Measurements from ENCODE around the gene RXRG.

DNA sequence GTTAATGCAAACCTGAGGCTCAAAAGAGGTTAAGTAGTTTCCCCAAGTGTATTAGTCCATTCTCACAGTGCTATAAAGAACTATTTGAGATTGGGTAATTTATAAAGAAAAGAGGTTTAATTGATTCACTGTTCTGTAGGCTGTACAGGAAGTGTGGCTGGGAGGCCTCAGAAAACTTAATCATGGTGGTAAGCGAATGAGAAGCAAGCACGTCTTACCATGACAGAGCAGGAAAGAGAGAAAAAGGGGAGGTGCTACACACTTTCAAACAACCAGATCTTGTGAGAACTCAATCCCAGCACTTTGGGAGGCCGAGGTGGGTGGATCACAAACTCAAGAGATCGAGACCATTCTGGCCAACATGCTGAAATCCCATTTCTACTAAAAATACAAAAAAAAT is 38.5 kb upstream of the RXRG start:
- TF ChIP-seq, protein P1, sequence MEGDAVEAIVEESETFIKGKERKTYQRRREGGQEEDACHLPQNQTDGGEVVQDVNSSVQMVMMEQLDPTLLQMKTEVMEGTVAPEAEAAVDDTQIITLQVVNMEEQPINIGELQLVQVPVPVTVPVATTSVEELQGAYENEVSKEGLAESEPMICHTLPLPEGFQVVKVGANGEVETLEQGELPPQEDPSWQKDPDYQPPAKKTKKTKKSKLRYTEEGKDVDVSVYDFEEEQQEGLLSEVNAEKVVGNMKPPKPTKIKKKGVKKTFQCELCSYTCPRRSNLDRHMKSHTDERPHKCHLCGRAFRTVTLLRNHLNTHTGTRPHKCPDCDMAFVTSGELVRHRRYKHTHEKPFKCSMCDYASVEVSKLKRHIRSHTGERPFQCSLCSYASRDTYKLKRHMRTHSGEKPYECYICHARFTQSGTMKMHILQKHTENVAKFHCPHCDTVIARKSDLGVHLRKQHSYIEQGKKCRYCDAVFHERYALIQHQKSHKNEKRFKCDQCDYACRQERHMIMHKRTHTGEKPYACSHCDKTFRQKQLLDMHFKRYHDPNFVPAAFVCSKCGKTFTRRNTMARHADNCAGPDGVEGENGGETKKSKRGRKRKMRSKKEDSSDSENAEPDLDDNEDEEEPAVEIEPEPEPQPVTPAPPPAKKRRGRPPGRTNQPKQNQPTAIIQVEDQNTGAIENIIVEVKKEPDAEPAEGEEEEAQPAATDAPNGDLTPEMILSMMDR (conservative IDR thresholded peaks at IDR 0.05 in 1 of 2, IDR thresholded peaks at IDR 0.05 in 1 of 2; ENCODE audit: extremely low read depth in 1 of 2, insufficient read depth in 1 of 2, low read depth in 1 of 2, low read length in 2 of 2), result no peak
- TF ChIP-seq EZH2 (IDR thresholded peaks at IDR 0.05; ENCODE audit: borderline replicate concordance, low read length), result no peak

Measured in mammary epithelial cell (primary cell).